GM19239 (cell line): ENCODE data around the gene KDM4C.

ENCODE experiments used
- DNase-seq: peaks from one replicate; pipeline ENCODE4 v3.0.0; 2011; ENCODE audit warnings: low spot score; ENCODE audit not compliant: insufficient read length
- FAIRE-seq: peaks from 2 replicates; lab custom pipeline; 2011; peaks lifted over from hg19 to GRCh38; lab: Jason Lieb, UNC

Gene KDM4C

GRCh38 chr9:7075154-7075553 lies 317.4 kb downstream of the KDM4C start:
- no peak for FAIRE-seq
- DNase-seq: no peak

DNA sequence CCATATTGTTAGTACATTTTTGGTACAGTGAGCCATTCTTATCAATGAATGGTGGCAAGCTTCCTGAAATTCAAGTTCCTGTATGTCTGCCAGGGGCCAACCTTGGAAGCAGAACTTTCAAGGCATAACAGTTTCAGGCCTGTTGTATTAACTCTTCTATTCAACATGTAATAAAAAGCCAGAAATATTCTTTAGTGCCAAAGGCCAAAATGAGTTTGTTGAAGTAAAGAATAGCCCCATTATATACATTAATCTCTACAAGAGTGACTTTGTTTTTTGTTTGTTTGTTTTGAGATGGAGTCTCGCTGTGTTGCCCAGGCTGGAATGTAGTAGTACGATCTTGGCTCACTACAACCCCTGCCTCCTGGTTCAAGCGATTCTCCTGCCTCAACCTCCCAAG lies 321.3 kb downstream of the KDM4C start:
- DNase-seq: no peak
- FAIRE-seq: no peak

DNA sequence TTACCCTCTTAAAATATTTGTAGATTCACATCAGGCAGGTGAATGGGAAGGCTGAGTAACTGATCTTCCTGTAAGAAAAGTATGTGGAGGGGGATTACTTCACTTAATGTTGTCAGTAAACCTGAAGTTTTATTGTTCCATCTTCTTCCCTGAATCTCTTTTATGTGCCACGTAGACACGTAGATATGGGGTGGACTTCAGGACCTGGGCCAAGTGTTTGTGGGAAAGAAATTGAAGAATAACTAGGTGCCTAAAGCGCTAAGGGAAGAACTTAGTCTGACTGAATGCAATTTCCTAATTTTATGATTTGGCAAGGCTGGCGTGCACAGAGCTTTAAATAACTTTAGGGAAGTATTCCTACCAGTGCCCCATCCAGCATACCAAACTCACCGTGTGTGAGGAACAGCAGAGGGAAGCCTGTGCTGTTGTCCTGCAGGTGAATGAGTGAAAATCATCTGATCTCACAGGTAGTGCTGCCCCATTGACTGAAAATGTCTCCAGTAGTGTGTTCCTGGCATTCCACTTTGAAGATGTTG lies 323.4 kb downstream of the KDM4C start:
- DNase-seq: no peak
- FAIRE-seq: no peak

- no peak for FAIRE-seq
- no peak for DNase-seq
Measured at GRCh38 chr9:7083192-7083591, 325.4 kb downstream of the KDM4C start.

DNA sequence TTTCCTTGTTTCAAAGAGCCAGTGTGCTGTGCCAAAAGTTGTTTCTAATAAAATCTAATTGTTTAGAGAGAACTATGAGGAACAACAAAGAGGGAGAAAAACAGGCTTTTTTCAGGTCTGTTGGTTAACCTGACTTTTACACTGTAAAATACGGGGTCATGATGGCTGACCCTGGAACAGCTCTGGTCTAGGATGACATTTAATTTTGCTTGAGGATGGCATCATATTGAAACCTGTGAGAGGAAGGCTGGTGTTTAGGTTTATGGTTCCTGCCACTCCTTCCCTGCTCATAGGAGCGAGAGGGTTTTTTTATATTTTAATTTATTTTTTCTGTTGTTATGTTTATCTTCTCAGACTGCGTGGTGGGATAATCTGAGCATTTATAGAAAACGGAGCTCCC lies 327.6 kb downstream of the KDM4C start:
- DNase-seq: no peak
- no peak for FAIRE-seq

DNA sequence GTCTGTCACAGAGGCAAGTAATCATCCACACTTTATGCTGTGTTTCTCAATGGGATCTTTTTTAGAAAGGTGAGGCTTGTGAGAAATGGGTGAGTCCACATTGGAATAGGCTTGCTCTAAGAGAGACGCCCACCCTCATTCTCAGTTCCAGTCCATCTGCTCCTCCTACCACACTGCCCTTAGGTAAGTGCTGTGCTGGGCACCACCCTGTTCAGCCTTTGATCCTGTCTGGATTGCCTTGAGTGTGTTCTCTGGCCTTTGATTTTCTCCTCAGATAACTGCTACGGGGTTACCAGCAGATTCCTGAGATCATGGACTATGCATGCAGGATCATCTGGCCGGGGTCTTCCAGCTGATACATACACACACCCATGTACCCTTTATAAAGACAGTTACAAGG lies 328.6 kb downstream of the KDM4C start:
- FAIRE-seq (no peak), DNase-seq (no peak)

DNA sequence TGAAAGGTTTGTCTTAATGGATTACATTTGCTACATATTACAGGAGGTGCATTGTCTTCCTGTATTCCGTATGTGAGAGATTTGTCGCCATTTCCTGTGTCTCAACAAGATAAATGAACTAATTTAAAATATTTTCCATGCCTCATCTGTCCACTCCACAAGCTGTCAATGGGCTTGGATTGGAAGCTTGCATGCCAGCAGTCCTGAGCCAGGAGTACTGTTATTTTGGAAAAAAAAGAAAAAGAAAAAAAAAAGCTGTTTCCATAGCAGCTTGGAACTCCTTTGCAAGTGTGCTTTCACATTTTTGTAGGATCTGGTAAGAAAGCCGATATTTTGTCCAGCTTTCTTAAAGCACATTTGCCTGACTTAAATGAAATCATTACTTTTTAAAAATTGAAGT lies 330.8 kb downstream of the KDM4C start:
- DNase-seq (no peak), FAIRE-seq (no peak)

GRCh38 chr9:7089406-7090193 lies 331.8 kb downstream of the KDM4C start:
- FAIRE-seq (no peak), DNase-seq (no peak)

DNA sequence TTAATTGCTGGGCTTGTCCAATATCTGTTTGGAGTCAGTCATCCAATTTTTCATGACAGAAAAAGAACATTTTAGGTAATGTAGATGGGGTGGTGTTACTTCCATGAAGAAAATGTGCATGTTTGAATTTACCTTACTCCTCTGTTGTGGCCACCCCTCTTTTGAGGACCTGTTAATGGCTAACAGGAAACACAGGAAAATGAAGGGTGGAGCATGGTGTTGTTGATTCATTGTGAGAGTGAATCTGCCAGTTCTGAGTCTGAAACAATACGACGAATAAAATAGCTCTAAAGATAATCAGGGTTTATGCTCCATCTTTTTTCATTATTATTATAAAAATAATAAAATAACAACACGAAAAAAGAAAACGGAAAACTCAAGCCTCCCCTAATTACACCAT lies 335.3 kb downstream of the KDM4C start:
- no peak for FAIRE-seq
- no peak for DNase-seq

GRCh38 chr9:7094052-7094451 lies 336.3 kb downstream of the KDM4C start:
- DNase-seq: no peak
- no peak for FAIRE-seq

- DNase-seq: no peak
- no peak for FAIRE-seq
Measured at GRCh38 chr9:7094576-7094975, 336.8 kb downstream of the KDM4C start.

GRCh38 chr9:7095058-7095457 lies 337.3 kb downstream of the KDM4C start:
- FAIRE-seq: no peak
- no peak for DNase-seq

DNA sequence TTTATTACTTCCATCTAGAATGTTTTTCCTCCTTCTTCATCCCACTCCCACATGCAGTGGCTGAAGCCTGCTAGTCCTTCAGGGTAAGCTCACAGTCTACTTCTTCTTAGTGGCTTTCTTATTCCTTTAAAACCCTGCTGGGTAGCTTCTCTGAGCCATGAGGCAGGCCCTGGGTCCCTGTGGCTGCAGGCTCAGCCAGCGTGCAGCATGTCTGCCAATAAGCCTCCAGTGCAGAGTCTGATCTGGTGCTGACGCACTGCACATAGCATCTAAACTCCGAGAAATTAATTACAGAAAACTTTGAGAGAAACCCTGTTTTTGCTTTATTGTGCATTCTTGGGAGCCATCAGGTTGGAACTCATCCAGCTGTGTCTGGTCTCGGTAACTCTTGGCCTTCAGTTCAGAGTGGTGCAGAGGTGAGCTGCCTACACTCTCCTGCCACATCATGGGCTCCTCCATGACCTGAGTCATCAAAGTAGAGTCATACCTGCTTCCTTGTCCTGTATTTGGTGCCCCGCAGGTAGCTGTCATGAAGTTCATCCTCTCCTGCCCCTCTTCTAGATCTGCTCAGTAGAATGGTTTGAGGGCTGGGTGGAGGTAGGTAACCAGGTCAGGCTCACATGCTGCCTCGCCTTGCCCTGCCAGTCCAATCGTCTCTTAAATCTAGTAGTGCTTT lies 339.4 kb downstream of the KDM4C start:
- DNase-seq: no peak
- FAIRE-seq: no peak

- DNase-seq (no peak), FAIRE-seq (no peak)
Measured at GRCh38 chr9:7097785-7098752, 340.3 kb downstream of the KDM4C start.

GRCh38 chr9:7103367-7103766 lies 345.6 kb downstream of the KDM4C start:
- DNase-seq: no peak
- no peak for FAIRE-seq

DNA sequence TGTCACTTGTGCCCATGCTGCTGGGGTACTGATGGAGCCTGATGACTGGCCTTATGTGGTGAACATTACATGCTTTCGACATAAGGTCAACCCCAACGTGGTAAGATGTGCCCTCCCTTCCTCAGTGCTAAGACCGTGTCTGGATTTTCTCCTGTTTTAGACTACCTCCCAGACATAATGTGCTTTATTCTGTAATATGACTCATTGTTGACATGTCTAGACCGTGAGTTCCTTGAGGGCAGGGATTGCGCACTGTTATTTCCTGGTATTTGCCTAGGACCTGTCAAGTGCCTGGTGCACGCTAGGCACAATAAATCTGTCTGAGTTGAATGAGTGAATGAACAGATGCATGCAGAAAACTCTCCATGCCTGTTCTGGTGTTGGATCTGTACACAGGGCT lies 346.0 kb downstream of the KDM4C start:
- FAIRE-seq: no peak
- DNase-seq: no peak

GRCh38 chr9:7104625-7105024 lies 346.9 kb downstream of the KDM4C start:
- DNase-seq: no peak
- no peak for FAIRE-seq

DNA sequence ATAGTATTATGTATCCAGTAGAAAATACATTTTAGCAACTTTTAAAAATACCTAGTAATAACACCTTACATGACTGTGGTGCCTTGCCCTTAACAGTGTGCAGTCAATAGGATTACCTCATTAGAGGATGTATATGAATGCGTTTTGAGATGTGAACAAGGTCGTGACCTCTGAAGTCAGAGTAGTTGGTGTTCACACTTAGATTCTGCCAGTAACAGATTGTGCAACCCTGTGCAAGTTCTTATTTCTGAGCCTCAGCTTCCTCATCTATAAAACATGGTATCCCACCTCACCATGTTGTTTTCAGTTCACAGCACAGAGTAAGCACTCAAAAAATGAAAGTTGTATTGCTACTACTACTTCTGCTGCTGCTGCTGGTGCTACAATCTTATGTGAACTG lies 347.3 kb downstream of the KDM4C start:
- FAIRE-seq (no peak), DNase-seq (no peak)

- DNase-seq (no peak), FAIRE-seq (no peak)
Measured at GRCh38 chr9:7108936-7109335, 351.2 kb downstream of the KDM4C start.

- DNase-seq: no peak
- FAIRE-seq: no peak
Measured at GRCh38 chr9:7111413-7111812, 353.6 kb downstream of the KDM4C start.

DNA sequence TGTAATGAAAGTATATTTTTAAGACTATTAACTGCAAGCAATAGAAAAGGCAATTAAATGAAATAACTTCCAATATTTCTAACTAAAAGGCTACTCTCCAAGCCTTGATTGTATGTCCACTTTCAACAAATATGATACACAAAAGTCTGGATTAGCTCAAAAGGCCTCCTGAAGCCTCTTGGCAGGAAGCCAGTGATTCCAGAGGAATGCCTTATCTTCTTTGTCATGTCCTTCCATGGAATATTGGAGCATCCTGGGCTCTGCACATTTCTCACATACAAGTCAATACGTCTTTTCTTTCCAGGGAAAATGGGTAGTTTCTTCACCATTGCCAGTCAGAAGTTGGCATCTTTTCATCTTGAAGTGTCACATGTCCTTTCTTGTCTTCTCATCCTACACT lies 357.8 kb downstream of the KDM4C start:
- no peak for DNase-seq
- FAIRE-seq: no peak
